GM12878 (cell line): ENCODE results near the gene SLC25A45. TPM values are rescaled to one million over a fixed set of nuclear protein-coding genes. Genes with fewer than 3 reads are reported as not detected.

Experiments
- ATAC-seq: fragments of 200-7000 bp; cut with Tn5 transposase; 3 replicates; pipeline ENCODE4 v1.9.1; 2020; ENCODE audit warnings: mild to moderate bottlenecking, moderate library complexity
- BruUV-seq: library from RNA; stranded (reverse); fragments of 400-500 nt; replicated peaks from 2 replicates; lab custom pipeline; 2021; lab: Mats Ljungman, UMichigan
- CTCF ChIA-PET: fragments of 300-600 bp; sonication (Branson Sonifier 250); formaldehyde crosslinking; extraction: SDS; loops from one replicate; lab custom pipeline; 2021; ENCODE audit warnings: inconsistent platforms; lab: Yijun Ruan, JAX
- POLR2A ChIA-PET: fragments of 350-600 bp; formaldehyde crosslinking; extraction: SDS; loops from one replicate; lab custom pipeline; 2021; ENCODE audit warnings: inconsistent platforms; lab: Charles Lee
- RAD21 ChIA-PET: fragments of 300-600 bp; sonication (Branson Sonifier 250); formaldehyde crosslinking; loops from one replicate; lab custom pipeline; 2023; ENCODE audit warnings: antibody characterized with exemption; ENCODE audit not compliant: unreplicated experiment; lab: Charles Lee
- SMC1A ChIA-PET: fragments of 300-600 bp; sonication (Branson Sonifier 250); formaldehyde crosslinking; loops from one replicate; lab custom pipeline; 2023; ENCODE audit not compliant: unreplicated experiment, uncharacterized antibody; lab: Charles Lee
- DNase-seq: peaks from one replicate; pipeline ENCODE4 v3.0.0-alpha.2; 2011; ENCODE audit warnings: low read depth, low spot score
- FAIRE-seq: peaks from 3 replicates; lab custom pipeline; 2011; peaks lifted over from hg19 to GRCh38; lab: Jason Lieb, UNC
- H2AFZ ChIP-seq: 2 replicates; pipeline ENCODE4 v1.6.0; 2011; ENCODE audit warnings: low read depth, low read length, control low read depth; ENCODE audit not compliant: control insufficient read depth
- H3K27ac ChIP-seq: 2 replicates; pipeline ENCODE4 v1.5.1; 2011; ENCODE audit warnings: control low read depth; ENCODE audit not compliant: control insufficient read depth, insufficient read depth
- H3K27me3 ChIP-seq, 2 experiments: replicated peaks in 1 of 2; 2 replicates each; pipeline versions ENCODE4 v1.6.0 to v1.6.1; 2011; ENCODE audit warnings: low read length in 1 of 2; ENCODE audit not compliant: control insufficient read depth in 2 of 2, insufficient read depth in 2 of 2
- H3K36me3 ChIP-seq, 2 experiments: 2 replicates each; pipeline ENCODE4 v1.5.1; 2011; ENCODE audit warnings: low read length in 1 of 2; ENCODE audit not compliant: control insufficient read depth in 2 of 2, insufficient read depth in 2 of 2
- H3K4me1 ChIP-seq: 2 replicates; pipeline ENCODE4 v1.6.1; 2011; ENCODE audit warnings: mild to moderate bottlenecking, low read length, moderate library complexity, mixed read lengths; ENCODE audit not compliant: control insufficient read depth, insufficient read depth
- H3K4me2 ChIP-seq: 2 replicates; pipeline ENCODE4 v1.6.0; 2011; ENCODE audit warnings: control low read depth; ENCODE audit not compliant: control insufficient read depth, insufficient read depth
- H3K4me3 ChIP-seq: fragments of 200-600 bp; sonication (generic); 2 replicates; pipeline ENCODE4 v1.5.1; 2016
- H3K79me2 ChIP-seq: 2 replicates; pipeline ENCODE4 v1.6.0; 2011; ENCODE audit warnings: low read length; ENCODE audit not compliant: control insufficient read depth, insufficient read depth
- H3K9ac ChIP-seq: 2 replicates; pipeline ENCODE4 v1.8.0; 2011; ENCODE audit warnings: low read length, control low read depth, mixed read lengths; ENCODE audit not compliant: control insufficient read depth, insufficient read depth
- H3K9me3 ChIP-seq: replicated peaks from 3 replicates; pipeline ENCODE4 v1.5.1; 2011; ENCODE audit warnings: mild to moderate bottlenecking, low read length; ENCODE audit not compliant: control insufficient read depth, insufficient read depth
- H4K20me1 ChIP-seq: 2 replicates; pipeline ENCODE4 v1.6.0; 2011; ENCODE audit not compliant: control insufficient read depth, insufficient read depth
- CREM ChIP-seq: IDR thresholded peaks from 2 replicates; pipeline ENCODE4 v1.6.1; 2014; ENCODE audit warnings: antibody characterized with exemption, low read depth
- ESRRA ChIP-seq: IDR thresholded peaks from 2 replicates; pipeline ENCODE4 v1.6.1; 2012; ENCODE audit warnings: mild to moderate bottlenecking, low read length, improper control_type of control experiment
- HCFC1 ChIP-seq: fragments of 150-350 bp; IDR thresholded peaks from 2 replicates; pipeline ENCODE4 v1.6.1; 2014; ENCODE audit warnings: low read length
- IKZF2 ChIP-seq, 2 experiments: fragments of 450-650 bp; IDR thresholded peaks; 2 replicates each; pipeline ENCODE4 v1.6.1; 2017; ENCODE audit warnings: mild to moderate bottlenecking in 2 of 2, moderate library complexity in 2 of 2
- RAD21 ChIP-seq: IDR thresholded peaks from 2 replicates; pipeline ENCODE4 v1.6.1; 2011; ENCODE audit warnings: mild to moderate bottlenecking, low read depth, low read length, moderate library complexity; ENCODE audit not compliant: insufficient read depth
- SP1 ChIP-seq: IDR thresholded peaks from one replicate; pipeline ENCODE4 v1.6.1; 2011; ENCODE audit warnings: low read depth, low read length
- SPI1 ChIP-seq: IDR thresholded peaks from 2 replicates; pipeline ENCODE4 v1.6.1; 2011; ENCODE audit warnings: low read depth, mild to moderate bottlenecking, low read length, moderate library complexity, borderline replicate concordance; ENCODE audit not compliant: insufficient read depth
- WGBS: methylation state at CpG from one replicate; pipeline ENCODE4 v1.1.6; 2016; ENCODE audit warnings: low lambda C conversion rate; ENCODE audit not compliant: insufficient replicate concordance, insufficient coverage; ENCODE audit errors: missing lambda C conversion rate; 5-methylcytosine and 5-hydroxymethylcytosine counted together
- in situ Hi-C: fragments of 300-500 bp; cut with MboI; formaldehyde crosslinking; loops from 9 replicates; pipeline ENCODE4 v1.14.3; 2018; ENCODE audit warnings: mixed read lengths
- intact Hi-C: fragments of 100-400 bp; cut with micrococcal nuclease; formaldehyde crosslinking; loops from one replicate; pipeline ENCODE4 v1.14.2; 2022; ENCODE audit not compliant: unreplicated experiment
- polyA plus RNA-seq, 11 experiments: library from polyadenylated mRNA; depleted of rRNA in 4 of 11; unstranded in 6 of 11; stranded (reverse) in 5 of 11; fragments of >200 nt; fragmentation: Nextera tagmentation in 4 of 11; fragmentation: Illumina TruSeq in 1 of 11; extraction: Ambion mirVana in 4 of 11; extraction: Trizol in 1 of 11; gene quantifications; 1 replicate in 1 of 11; 2 replicates in 10 of 11; pipeline versions ENCODE4 v1.2.1 to v1.2.3, GENCODE V29; 2011 to 2016; ENCODE audit warnings: inconsistent platforms in 2 of 11, missing spikeins in 2 of 11, low read depth in 1 of 11
- total RNA-seq, 4 experiments: library from RNA; depleted of rRNA in 3 of 4; stranded (reverse); fragments of >200 nt in 3 of 4; fragmentation: Illumina TruSeq in 1 of 4; extraction: Trizol in 1 of 4; gene quantifications; 2 replicates each; pipeline versions ENCODE4 v1.2.1 to v1.2.3, GENCODE V29; 2013 to 2021
- TF ChIP-seq, protein P1 (sequence below): IDR thresholded peaks from 2 replicates; pipeline ENCODE4 v1.6.1; 2012; ENCODE audit warnings: low read depth, low read length, improper control_type of control experiment
- TF ChIP-seq, protein P2 (sequence below): fragments of 450-650 bp; IDR thresholded peaks from 2 replicates; pipeline ENCODE4 v1.6.1; 2017; ENCODE audit warnings: mild to moderate bottlenecking, moderate library complexity

Gene SLC25A45
- total and polyA plus RNA-seq, 10 of the 15 experiments (the other 5 are each of a cell fraction or from before 2014, with no cell fraction given): 4.1 to 35.2 (median 20.3) TPM

DNA sequence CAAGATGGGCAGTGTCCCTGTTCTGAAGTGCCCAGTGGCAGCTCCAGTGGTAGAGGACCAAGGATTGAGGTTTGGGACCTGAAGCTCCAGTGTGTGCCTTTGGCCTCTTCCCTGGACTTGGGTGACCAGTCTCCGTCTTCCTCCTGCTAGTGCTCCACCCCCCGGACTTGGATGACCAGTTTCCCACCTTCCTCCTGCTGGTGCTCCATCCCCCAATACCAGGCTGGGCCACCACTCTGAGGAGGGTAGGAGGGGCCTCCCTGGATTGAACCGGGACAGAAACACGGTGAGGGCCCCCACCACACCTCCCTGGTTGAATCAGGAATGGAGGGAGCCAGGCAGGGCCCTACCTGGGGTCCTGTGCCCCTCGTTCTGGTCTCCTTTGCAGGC lies 29.2 kb upstream of the SLC25A45 start:
- BruUV-seq: no TSS peak
- Histone ChIP-seq H3K27me3 (no peaks in the 10 kb centered on the region), H3K36me3 (peaks cover 7 to 21% of the 10 kb centered on the region in 2 experiments), H3K4me3 (no peak overlapping the region), H3K9me3 (no peaks in the 10 kb centered on the region), H4K20me1 (no peaks in the 10 kb centered on the region), H3K27ac (no peak overlapping the region), H3K9ac (no peak overlapping the region), H3K4me2 (no peak overlapping the region), H3K79me2 (peaks cover 7% of the 10 kb centered on the region), H3K4me1 (peaks cover 10% of the 10 kb centered on the region), H2AFZ (no peak overlapping the region)
- TF ChIP-seq, protein P1, sequence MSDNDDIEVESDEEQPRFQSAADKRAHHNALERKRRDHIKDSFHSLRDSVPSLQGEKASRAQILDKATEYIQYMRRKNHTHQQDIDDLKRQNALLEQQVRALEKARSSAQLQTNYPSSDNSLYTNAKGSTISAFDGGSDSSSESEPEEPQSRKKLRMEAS: no peak
- TF ChIP-seq HCFC1: no peak
- no peak for TF ChIP-seq SP1
- TF ChIP-seq IKZF2 (IDR thresholded peaks at IDR 0.05): no peak
- TF ChIP-seq RAD21: no peak
- SMC1A ChIA-PET: interaction anchor here (1.1 kb wide), 1 partner anchor 31 kb away, joined by 3 read pairs; no protein-coding TSS in a partner anchor
- in situ Hi-C loops (no loop called here), intact Hi-C loops (no loop called here)
- FAIRE-seq (no peak), DNase-seq (no peak), ATAC-seq (no peak)
- RAD21 ChIA-PET: no interaction called here
- CTCF ChIA-PET: interaction anchor here (15.3 kb wide), 1 partner anchor 53 kb away, joined by 362 read pairs; no protein-coding TSS in a partner anchor
- 79% methylated on average over 5 of the region's 5 CpGs for WGBS
- POLR2A ChIA-PET: interaction anchor here (0.5 to 0.7 kb wide), 2 partner anchors 30 to 68 kb away, joined by 3 to 4 read pairs; no protein-coding TSS in a partner anchor

DNA sequence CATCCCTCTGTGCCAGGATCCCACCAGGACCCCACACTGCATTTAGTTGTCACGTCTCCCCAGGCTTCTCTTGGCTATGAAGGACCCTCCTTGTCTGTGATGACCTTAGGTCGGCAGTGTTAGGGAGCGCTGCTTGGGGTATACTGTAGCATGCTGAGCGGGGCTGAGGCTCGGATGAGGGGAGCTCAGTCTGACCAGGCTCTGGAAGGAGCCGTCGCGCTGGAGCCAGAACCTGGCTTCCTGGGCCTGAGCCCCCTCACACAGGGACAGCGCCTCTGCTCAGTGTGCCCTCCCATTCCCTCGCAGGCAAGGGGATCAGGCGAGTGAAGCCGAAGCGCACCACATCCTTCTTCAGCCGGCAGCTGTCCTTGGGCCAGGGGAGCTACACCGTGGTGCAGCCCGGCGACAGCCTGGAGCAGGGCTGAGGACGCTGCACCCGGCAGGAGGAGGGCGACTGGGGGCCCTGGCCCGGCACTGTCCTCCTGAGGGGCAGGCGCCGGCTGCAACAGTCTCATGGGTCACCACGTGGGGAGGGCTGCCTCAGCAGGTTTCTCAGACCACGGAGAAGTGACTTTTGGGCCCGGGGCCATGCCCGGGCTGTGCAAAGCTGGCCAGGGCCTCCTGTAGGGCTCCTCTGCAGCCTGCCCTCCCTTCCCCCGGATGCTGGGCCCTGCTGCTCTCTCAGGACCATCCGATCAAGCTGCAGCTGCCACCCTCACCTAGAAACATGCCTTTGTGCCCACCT lies 28.7 kb upstream of the SLC25A45 start:
- Histone ChIP-seq H3K27ac (no peak overlapping the region), H3K36me3 (peaks cover 7 to 21% of the 10 kb centered on the region in 2 experiments), H3K4me3 (no peak overlapping the region), H3K9ac (no peak overlapping the region), H3K79me2 (peaks cover 1% of the 10 kb centered on the region), H3K27me3 (no peaks in the 10 kb centered on the region), H2AFZ (no peak overlapping the region), H3K9me3 (no peaks in the 10 kb centered on the region), H3K4me1 (peaks cover 5% of the 10 kb centered on the region), H3K4me2 (no peak overlapping the region), H4K20me1 (no peaks in the 10 kb centered on the region)
- DNase-seq (no peak), FAIRE-seq (no peak), ATAC-seq (no peak)
- in situ Hi-C loops (no loop called here), intact Hi-C loops (no loop called here)
- TF ChIP-seq SPI1 (no peak), CREM (no peak), ESRRA (no peak)
- TF ChIP-seq, protein P2, sequence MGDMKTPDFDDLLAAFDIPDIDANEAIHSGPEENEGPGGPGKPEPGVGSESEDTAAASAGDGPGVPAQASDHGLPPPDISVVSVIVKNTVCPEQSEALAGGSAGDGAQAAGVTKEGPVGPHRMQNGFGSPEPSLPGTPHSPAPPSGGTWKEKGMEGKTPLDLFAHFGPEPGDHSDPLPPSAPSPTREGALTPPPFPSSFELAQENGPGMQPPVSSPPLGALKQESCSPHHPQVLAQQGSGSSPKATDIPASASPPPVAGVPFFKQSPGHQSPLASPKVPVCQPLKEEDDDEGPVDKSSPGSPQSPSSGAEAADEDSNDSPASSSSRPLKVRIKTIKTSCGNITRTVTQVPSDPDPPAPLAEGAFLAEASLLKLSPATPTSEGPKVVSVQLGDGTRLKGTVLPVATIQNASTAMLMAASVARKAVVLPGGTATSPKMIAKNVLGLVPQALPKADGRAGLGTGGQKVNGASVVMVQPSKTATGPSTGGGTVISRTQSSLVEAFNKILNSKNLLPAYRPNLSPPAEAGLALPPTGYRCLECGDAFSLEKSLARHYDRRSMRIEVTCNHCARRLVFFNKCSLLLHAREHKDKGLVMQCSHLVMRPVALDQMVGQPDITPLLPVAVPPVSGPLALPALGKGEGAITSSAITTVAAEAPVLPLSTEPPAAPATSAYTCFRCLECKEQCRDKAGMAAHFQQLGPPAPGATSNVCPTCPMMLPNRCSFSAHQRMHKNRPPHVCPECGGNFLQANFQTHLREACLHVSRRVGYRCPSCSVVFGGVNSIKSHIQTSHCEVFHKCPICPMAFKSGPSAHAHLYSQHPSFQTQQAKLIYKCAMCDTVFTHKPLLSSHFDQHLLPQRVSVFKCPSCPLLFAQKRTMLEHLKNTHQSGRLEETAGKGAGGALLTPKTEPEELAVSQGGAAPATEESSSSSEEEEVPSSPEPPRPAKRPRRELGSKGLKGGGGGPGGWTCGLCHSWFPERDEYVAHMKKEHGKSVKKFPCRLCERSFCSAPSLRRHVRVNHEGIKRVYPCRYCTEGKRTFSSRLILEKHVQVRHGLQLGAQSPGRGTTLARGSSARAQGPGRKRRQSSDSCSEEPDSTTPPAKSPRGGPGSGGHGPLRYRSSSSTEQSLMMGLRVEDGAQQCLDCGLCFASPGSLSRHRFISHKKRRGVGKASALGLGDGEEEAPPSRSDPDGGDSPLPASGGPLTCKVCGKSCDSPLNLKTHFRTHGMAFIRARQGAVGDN: no peak
- TF ChIP-seq, protein P1: no peak
- ChIA-PET RAD21 (no interaction called here), CTCF (interaction anchor here (0.6 to 15.3 kb wide), 2 partner anchors 54 to 58 kb away, joined by 7 to 362 read pairs; no protein-coding TSS in a partner anchor), SMC1A (interaction anchor here (1.1 to 1.2 kb wide), 2 partner anchors 31 to 43 kb away, joined by 3 read pairs; no protein-coding TSS in a partner anchor), POLR2A (no interaction called here)
- 87% methylated on average over 29 of the region's 29 CpGs for WGBS
- BruUV-seq: no TSS peak
